ENCODE results near the gene KIAA1549.

The KIAA1549 gene

GRCh38 chr7:138919911-138920310 is 61.3 kb downstream of the KIAA1549 start:
- no peak for TF ChIP-seq CTCF (IDR thresholded peaks at IDR 0.05; ENCODE audit: insufficient read depth, low read length, missing control alignments)
- POLR2A ChIA-PET: no interaction called here
- CTCF ChIA-PET: interaction anchor here (0.8 to 1.7 kb wide), 6 partner anchors 21 to 155 kb away, joined by 3 to 5 read pairs (median 4); no protein-coding TSS in a partner anchor
- H3K4me3 ChIP-seq (ENCODE audit: low read depth, low read length): no peak overlapping the region
- no peak for DNase-seq (ENCODE audit: low read depth, low spot score)

GRCh38 chr7:138919216-138919615 is 62.0 kb downstream of the KIAA1549 start:
- no peak for TF ChIP-seq CTCF (IDR thresholded peaks at IDR 0.05; ENCODE audit: insufficient read depth, low read length, missing control alignments)
- ChIA-PET POLR2A (no interaction called here), CTCF (interaction anchor here (0.8 to 1.7 kb wide), 6 partner anchors 20 to 156 kb away, joined by 3 to 5 read pairs (median 4); no protein-coding TSS in a partner anchor)

GRCh38 chr7:138918756-138919155 is 62.4 kb downstream of the KIAA1549 start:
- no peak for DNase-seq (ENCODE audit: low read depth, low spot score)
- ChIA-PET POLR2A (no interaction called here), CTCF (interaction anchor here (1.5 to 1.7 kb wide), 3 partner anchors 19 to 32 kb away, joined by 4 to 5 read pairs (median 4); no protein-coding TSS in a partner anchor)

More at GRCh38 chr7:138919216-138919615, 62.0 kb downstream of the KIAA1549 start:
- no peak overlapping the region for H3K4me3 ChIP-seq (ENCODE audit: low read depth, low read length)
- DNase-seq (ENCODE audit: low read depth, low spot score): no peak

GRCh38 chr7:138918176-138918575 is 63.0 kb downstream of the KIAA1549 start:
- DNase-seq (ENCODE audit: low read depth, low spot score): no peak
- H3K4me3 ChIP-seq (ENCODE audit: low read depth, low read length): no peak overlapping the region
- POLR2A ChIA-PET: no interaction called here
- TF ChIP-seq CTCF (IDR thresholded peaks at IDR 0.05; ENCODE audit: insufficient read depth, low read length, missing control alignments): no peak
- CTCF ChIA-PET: interaction anchor here (1.7 kb wide), 1 partner anchor 19 kb away, joined by 4 read pairs; no protein-coding TSS in a partner anchor

More at GRCh38 chr7:138918756-138919155, 62.4 kb downstream of the KIAA1549 start:
- TF ChIP-seq CTCF (IDR thresholded peaks at IDR 0.05; ENCODE audit: insufficient read depth, low read length, missing control alignments): no peak
- H3K4me3 ChIP-seq (ENCODE audit: low read depth, low read length): no peak overlapping the region

GRCh38 chr7:138917771-138918170 is 63.4 kb downstream of the KIAA1549 start:
- ChIA-PET POLR2A (no interaction called here), CTCF (no interaction called here)
- DNase-seq (ENCODE audit: low read depth, low spot score): no peak
- H3K4me3 ChIP-seq (ENCODE audit: low read depth, low read length): no peak overlapping the region
- no peak for TF ChIP-seq CTCF (IDR thresholded peaks at IDR 0.05; ENCODE audit: insufficient read depth, low read length, missing control alignments)

GRCh38 chr7:138916731-138917130 is 64.5 kb downstream of the KIAA1549 start:
- ChIA-PET POLR2A (no interaction called here), CTCF (interaction anchor here (0.9 kb wide), 1 partner anchor 17 kb away, joined by 3 read pairs; no protein-coding TSS in a partner anchor)
- no peak overlapping the region for H3K4me3 ChIP-seq (ENCODE audit: low read depth, low read length)
- TF ChIP-seq CTCF (IDR thresholded peaks at IDR 0.05; ENCODE audit: insufficient read depth, low read length, missing control alignments): no peak
- DNase-seq (ENCODE audit: low read depth, low spot score): no peak
